WI38 (cell line): ENCODE data around the gene GSN.

Experiments used
- H3K4me3 ChIP-seq: 2 replicates; pipeline ENCODE4 v1.5.1; 2011; ENCODE audit warnings: low read depth, mild to moderate bottlenecking, control low read depth, low read length
- CTCF ChIP-seq: IDR thresholded peaks from 2 replicates; pipeline ENCODE4 v1.5.1; 2012; ENCODE audit warnings: low read depth, mild to moderate bottlenecking, control low read depth, low read length

Gene GSN

DNA sequence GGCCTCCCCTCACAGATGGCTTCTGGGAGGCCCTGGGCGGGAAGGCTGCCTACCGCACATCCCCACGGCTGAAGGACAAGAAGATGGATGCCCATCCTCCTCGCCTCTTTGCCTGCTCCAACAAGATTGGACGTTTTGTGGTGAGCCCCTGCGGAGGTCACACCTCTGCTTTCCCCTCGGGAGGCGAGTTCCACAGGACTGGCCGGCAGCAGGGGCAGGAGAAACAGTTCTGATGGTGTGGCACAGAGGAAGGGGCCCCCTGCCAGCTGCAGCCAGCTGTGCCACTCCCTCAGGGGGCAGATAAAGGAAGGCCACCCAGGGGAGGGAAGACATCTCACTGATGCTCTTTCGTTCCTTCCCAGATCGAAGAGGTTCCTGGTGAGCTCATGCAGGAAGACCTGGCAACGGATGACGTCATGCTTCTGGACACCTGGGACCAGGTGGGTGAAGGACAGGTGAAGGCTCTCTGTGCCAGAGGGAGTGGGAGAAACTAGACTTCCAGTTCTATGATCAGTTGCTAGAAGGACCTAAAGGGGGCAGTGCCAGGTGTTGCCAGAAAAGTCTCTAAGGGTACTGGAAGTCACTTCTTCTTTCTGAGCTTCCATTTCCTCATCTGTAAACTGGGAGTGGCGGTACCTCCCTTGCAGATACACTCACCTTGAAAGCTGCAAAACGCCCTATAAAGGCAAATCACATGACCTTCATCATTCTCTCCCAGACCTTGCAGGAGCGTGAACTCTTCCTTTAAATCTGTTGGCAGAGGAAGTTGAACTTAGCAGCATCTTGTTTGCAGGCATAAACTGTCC, 61.1 kb downstream of the GSN start:
- TF ChIP-seq CTCF: no peak

GRCh38 chr9:121331549-121331948, 63.6 kb downstream of the GSN start:
- TF ChIP-seq CTCF: no peak
- no peak overlapping the region for H3K4me3 ChIP-seq

More for the DNA sequence above, 61.1 kb downstream of the GSN start:
- H3K4me3 ChIP-seq: no peak overlapping the region

- peak; percentile 26; the same call in 1 of the 2 replicates for TF ChIP-seq CTCF
- H3K4me3 ChIP-seq: no peak overlapping the region
Measured at GRCh38 chr9:121331992-121332685, 64.2 kb downstream of the GSN start.

DNA sequence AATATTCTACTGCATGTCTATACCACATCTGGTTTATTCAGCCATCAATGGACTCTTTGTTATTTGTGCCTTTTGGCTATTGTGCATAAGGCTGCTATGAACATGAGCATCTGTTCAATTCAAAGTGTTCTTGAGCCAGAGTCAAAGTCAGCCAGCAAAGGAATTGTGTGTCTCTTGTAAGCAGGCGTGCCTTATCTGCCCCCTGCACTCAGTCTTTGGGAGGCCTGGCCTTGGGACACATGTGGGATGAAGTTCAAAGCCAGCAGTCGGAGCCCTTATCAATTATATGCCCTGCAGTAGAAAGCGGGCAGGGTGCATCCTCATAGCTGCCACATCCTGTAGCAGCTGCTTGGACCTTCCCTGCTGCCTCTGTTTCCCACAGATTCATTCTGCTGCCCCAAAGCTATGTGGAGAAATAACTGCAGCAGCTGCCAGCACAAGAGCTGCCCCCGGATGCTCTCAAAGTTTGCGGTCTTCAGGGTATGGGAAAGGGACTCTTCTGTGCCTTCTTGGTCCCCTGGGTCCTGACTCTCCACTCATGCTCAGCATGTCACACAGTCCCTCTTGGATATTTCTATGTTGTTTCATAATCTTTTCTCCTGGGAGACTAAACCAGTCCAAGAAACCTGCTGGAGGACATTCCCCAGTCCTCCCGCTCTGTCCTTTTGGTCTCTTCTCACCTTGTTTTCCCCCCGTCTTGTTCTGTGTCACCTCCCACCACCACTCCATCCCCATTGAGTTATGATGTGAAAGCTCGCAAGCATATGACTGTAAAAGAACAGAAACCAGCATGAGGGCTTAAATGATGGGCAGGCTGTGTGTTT, 66.2 kb downstream of the GSN start:
- no peak overlapping the region for H3K4me3 ChIP-seq
- TF ChIP-seq CTCF: no peak

GRCh38 chr9:121336665-121337064, 68.7 kb downstream of the GSN start:
- H3K4me3 ChIP-seq: no peak overlapping the region
- TF ChIP-seq CTCF: no peak

DNA sequence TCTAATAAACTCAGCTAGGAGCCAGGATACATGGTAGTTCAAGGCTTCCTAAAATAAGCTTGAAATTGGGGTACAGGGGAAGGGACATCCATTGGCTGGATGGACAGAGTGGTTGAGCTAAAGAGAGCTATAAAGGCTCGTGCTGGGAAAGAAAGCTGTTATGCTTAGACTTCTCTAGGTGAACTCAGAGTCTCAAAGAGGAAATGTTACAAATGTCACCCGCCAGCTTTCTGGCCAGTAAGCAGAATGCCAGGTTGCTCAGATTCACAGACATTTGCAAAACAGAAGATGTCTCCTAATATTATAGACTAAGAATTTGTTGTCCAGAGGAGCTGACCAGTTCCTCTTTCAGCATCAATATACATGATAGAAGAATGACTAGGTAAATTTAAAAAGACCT, 71.5 kb downstream of the GSN start:
- no peak overlapping the region for H3K4me3 ChIP-seq
- TF ChIP-seq CTCF: no peak
